KOPT-K1 (cell line): ENCODE results near the gene ELMOD3.
"Not testable (repeated sequence)": the region's sequence is repeated elsewhere in the genome, so short reads cannot be mapped to it uniquely, and the experiment has no call there.

Source experiments
- H3K27ac ChIP-seq: fragments of 200-600 bp; sonication (generic); 2 replicates; pipeline ENCODE4 v1.5.1; 2016; ENCODE audit warnings: antibody characterized with exemption, mild to moderate bottlenecking, low read depth, low read length; ENCODE audit not compliant: poor library complexity, severe bottlenecking
- H3K36me3 ChIP-seq: fragments of 200-600 bp; sonication (generic); 2 replicates; pipeline ENCODE4 v1.5.1; 2017; ENCODE audit warnings: antibody characterized with exemption, mild to moderate bottlenecking, low read length, moderate library complexity; ENCODE audit not compliant: insufficient read depth
- H3K9me3 ChIP-seq: fragments of 200-600 bp; sonication (generic); 2 replicates; pipeline ENCODE4 v1.5.1; 2017; ENCODE audit warnings: antibody characterized with exemption, low read length, mild to moderate bottlenecking; ENCODE audit not compliant: insufficient read depth, poor library complexity, severe bottlenecking

ELMOD3 gene

GRCh38 chr2:85377083-85377482, 22.5 kb downstream of the ELMOD3 start:
- H3K27ac ChIP-seq = no peak overlapping the region
- H3K36me3 ChIP-seq = peaks cover 34% of the 10 kb centered on the region
- H3K9me3 ChIP-seq = peaks cover 24% of the 10 kb centered on the region

GRCh38 chr2:85378257-85378656, 23.7 kb downstream of the ELMOD3 start:
- Histone ChIP-seq H3K36me3 (peaks cover 34% of the 10 kb centered on the region), H3K9me3 (peaks cover 24% of the 10 kb centered on the region), H3K27ac (no peak overlapping the region)

GRCh38 chr2:85380048-85380447, 25.5 kb downstream of the ELMOD3 start:
- Histone ChIP-seq H3K36me3 (peaks cover 42% of the 10 kb centered on the region), H3K27ac (no peak overlapping the region), H3K9me3 (peaks cover 24% of the 10 kb centered on the region)

- Histone ChIP-seq H3K36me3 (peaks cover 60% of the 10 kb centered on the region), H3K9me3 (peaks cover 24% of the 10 kb centered on the region)
- H3K27ac ChIP-seq = not testable (repeated sequence)
These were observed 28.6 kb downstream of the ELMOD3 start for GRCh38 chr2:85383151-85383550.

- peaks cover 61% of the 10 kb centered on the region for H3K36me3 ChIP-seq
- peaks cover 23% of the 10 kb centered on the region for H3K9me3 ChIP-seq
- H3K27ac ChIP-seq = no peak overlapping the region
These were observed 29.3 kb downstream of the ELMOD3 start for GRCh38 chr2:85383850-85384249.

- H3K36me3 ChIP-seq = peaks cover 62% of the 10 kb centered on the region
- H3K9me3 ChIP-seq = peaks cover 4% of the 10 kb centered on the region
- no peak overlapping the region for H3K27ac ChIP-seq
These were observed 31.2 kb downstream of the ELMOD3 start for GRCh38 chr2:85385746-85386145.

- peaks cover 73% of the 10 kb centered on the region; the same call in 1 of the 2 replicates for H3K36me3 ChIP-seq
- H3K9me3 ChIP-seq = no peaks in the 10 kb centered on the region
- no peak overlapping the region for H3K27ac ChIP-seq
These were observed 33.2 kb downstream of the ELMOD3 start for GRCh38 chr2:85387754-85388153.

GRCh38 chr2:85388878-85389538, 34.4 kb downstream of the ELMOD3 start:
- Histone ChIP-seq H3K9me3 (no peaks in the 10 kb centered on the region), H3K27ac (no peak overlapping the region), H3K36me3 (peaks cover 71% of the 10 kb centered on the region; the same call in 1 of the 2 replicates)

GRCh38 chr2:85390941-85391669, 36.5 kb downstream of the ELMOD3 start:
- Histone ChIP-seq H3K9me3 (no peaks in the 10 kb centered on the region), H3K36me3 (peaks cover 83% of the 10 kb centered on the region; the same call in 1 of the 2 replicates), H3K27ac (no peak overlapping the region)

- no peak overlapping the region for H3K27ac ChIP-seq
- peaks cover 84% of the 10 kb centered on the region; the same call in 1 of the 2 replicates for H3K36me3 ChIP-seq
These were observed 39.3 kb downstream of the ELMOD3 start for GRCh38 chr2:85393836-85394235.

GRCh38 chr2:85394261-85394681, 39.7 kb downstream of the ELMOD3 start:
- Histone ChIP-seq H3K36me3 (peaks cover 84% of the 10 kb centered on the region; the same call in 1 of the 2 replicates), H3K9me3 (no peaks in the 10 kb centered on the region), H3K27ac (no peak overlapping the region)

More at GRCh38 chr2:85393836-85394235, 39.3 kb downstream of the ELMOD3 start:
- H3K9me3 ChIP-seq = no peaks in the 10 kb centered on the region

GRCh38 chr2:85394976-85395375, 40.4 kb downstream of the ELMOD3 start:
- peaks cover 84% of the 10 kb centered on the region for H3K36me3 ChIP-seq
- H3K9me3 ChIP-seq = no peaks in the 10 kb centered on the region
- no peak overlapping the region for H3K27ac ChIP-seq

GRCh38 chr2:85395912-85396475, 41.4 kb downstream of the ELMOD3 start:
- Histone ChIP-seq H3K27ac (no peak overlapping the region), H3K9me3 (no peaks in the 10 kb centered on the region), H3K36me3 (peaks cover 84% of the 10 kb centered on the region)

GRCh38 chr2:85396531-85397470, 42.2 kb downstream of the ELMOD3 start:
- Histone ChIP-seq H3K36me3 (peaks cover 84% of the 10 kb centered on the region), H3K27ac (no peak overlapping the region)

More at GRCh38 chr2:85396531-85397470, 42.2 kb downstream of the ELMOD3 start:
- no peaks in the 10 kb centered on the region for H3K9me3 ChIP-seq
